AG04450 (cell line): Measurements from ENCODE around the gene ADAM8. TPM values are rescaled to one million over a fixed set of nuclear protein-coding genes. Genes with fewer than 3 reads are reported as not detected.

ENCODE experiments used
- CTCF ChIA-PET: fragments of 300-600, 350-600 bp; formaldehyde crosslinking; extraction: SDS; loops from one replicate; lab custom pipeline; 2022; ENCODE audit warnings: antibody characterized with exemption, inconsistent platforms; lab: Charles Lee
- POLR2A ChIA-PET: fragments of 350-600 bp; formaldehyde crosslinking; extraction: SDS; loops from one replicate; lab custom pipeline; 2021; ENCODE audit warnings: antibody characterized with exemption, inconsistent platforms; lab: Yijun Ruan, JAX
- DNase-seq: peaks from one replicate; pipeline ENCODE4 v3.0.0-alpha.2; 2011; ENCODE audit warnings: low read depth, low spot score
- H3K27ac ChIP-seq: one replicate; pipeline ENCODE4 v1.5.1; 2012; ENCODE audit warnings: low read depth, low read length, control low read depth
- H3K27me3 ChIP-seq: one replicate; pipeline ENCODE4 v1.6.0; 2012; ENCODE audit warnings: low read length; ENCODE audit not compliant: control insufficient read depth, insufficient read depth
- H3K4me3 ChIP-seq: 2 replicates; pipeline ENCODE4 v1.5.1; 2011; ENCODE audit warnings: mild to moderate bottlenecking, low read depth, low read length, control low read depth
- H3K9me3 ChIP-seq: 2 replicates; pipeline ENCODE4 v1.5.1; 2012; ENCODE audit warnings: low read length; ENCODE audit not compliant: control insufficient read depth, insufficient read depth
- CTCF ChIP-seq: IDR thresholded peaks from 2 replicates; pipeline ENCODE4 v1.5.1; 2011; ENCODE audit warnings: low read depth, low read length, control low read depth, inconsistent platforms
- polyA plus RNA-seq: library from polyadenylated mRNA; depleted of rRNA; stranded (reverse); fragments of >200 nt; gene quantifications from 2 replicates; pipeline ENCODE4 v1.2.3, GENCODE V29; 2011

The ADAM8 gene
- polyA plus RNA-seq, 1 experiment = 0.25 TPM

DNA sequence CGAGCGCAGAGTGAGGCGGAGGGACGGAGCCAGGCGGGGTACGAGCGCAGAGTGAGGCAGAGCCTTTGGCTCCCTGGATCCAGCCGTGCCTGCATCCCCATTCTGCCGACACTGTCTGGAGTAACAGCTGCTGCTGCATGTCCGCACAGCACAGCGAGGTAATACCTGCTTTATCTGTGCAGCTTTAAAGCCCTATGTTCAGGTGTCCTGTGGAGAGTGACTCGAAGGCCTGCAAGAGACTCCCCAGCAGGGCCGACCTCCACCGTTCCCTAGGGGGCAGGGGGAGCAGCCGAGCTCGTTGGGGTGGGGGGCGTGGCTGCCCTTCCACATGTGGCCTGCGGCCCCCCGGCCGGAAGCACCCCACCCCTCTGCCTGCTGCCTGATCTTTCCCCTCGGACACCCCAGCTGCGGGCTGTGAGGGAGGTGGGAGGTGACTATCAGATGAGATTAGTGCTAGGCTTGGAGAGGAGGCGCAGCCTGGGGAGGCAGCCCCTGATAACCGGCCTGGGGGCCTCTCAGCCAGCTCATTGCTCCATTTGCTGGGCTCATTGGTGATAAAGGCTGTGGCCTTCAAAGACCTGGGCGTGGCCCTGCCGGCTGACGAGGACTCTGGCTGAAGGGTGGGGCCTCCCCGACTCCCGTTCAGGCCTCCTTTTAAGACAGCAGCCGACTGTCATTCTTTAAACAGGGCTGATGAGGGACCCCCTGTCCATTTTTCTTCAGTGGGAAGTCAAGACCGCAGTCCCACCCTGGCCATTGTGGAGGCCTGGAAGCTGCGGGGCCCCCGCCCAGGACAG is 31.0 kb downstream of the ADAM8 start:
- Histone ChIP-seq H3K4me3 (no peak overlapping the region), H3K27me3 (peaks cover 17% of the 10 kb centered on the region), H3K27ac (no peak overlapping the region), H3K9me3 (no peaks in the 10 kb centered on the region; the same call in 1 of the 2 replicates)
- TF ChIP-seq CTCF = no peak
- ChIA-PET POLR2A (no interaction called here), CTCF (no interaction called here)
- DNase-seq = no peak

- no peak overlapping the region for H3K27ac ChIP-seq
- CTCF ChIA-PET = no interaction called here
- no peaks in the 10 kb centered on the region; the same call in 1 of the 2 replicates for H3K9me3 ChIP-seq
- no peak overlapping the region for H3K4me3 ChIP-seq
- peaks cover 26% of the 10 kb centered on the region for H3K27me3 ChIP-seq
- no peak for TF ChIP-seq CTCF
- no peak for DNase-seq
- POLR2A ChIA-PET = no interaction called here
Measured at GRCh38 chr10:133243593-133243992, 33.1 kb downstream of the ADAM8 start.

GRCh38 chr10:133242611-133243356 is 33.9 kb downstream of the ADAM8 start:
- Histone ChIP-seq H3K27me3 (peaks cover 33% of the 10 kb centered on the region), H3K9me3 (no peaks in the 10 kb centered on the region; the same call in 1 of the 2 replicates), H3K27ac (no peak overlapping the region), H3K4me3 (no peak overlapping the region)
- no peak for DNase-seq
- ChIA-PET POLR2A (no interaction called here), CTCF (no interaction called here)
- no peak for TF ChIP-seq CTCF

GRCh38 chr10:133241501-133242205 is 35.0 kb downstream of the ADAM8 start:
- POLR2A ChIA-PET = no interaction called here
- no peak for DNase-seq
- no peak overlapping the region for H3K27ac ChIP-seq
- no peak for TF ChIP-seq CTCF
- peaks cover 42% of the 10 kb centered on the region for H3K27me3 ChIP-seq
- CTCF ChIA-PET = no interaction called here
- no peak overlapping the region for H3K4me3 ChIP-seq
- H3K9me3 ChIP-seq = no peaks in the 10 kb centered on the region; the same call in 1 of the 2 replicates
